Mucosa of descending colon (tissue), 3 donors: Measurements from ENCODE around the gene DNMT3A. TPM values are rescaled to one million over a fixed set of nuclear protein-coding genes. Genes with fewer than 3 reads are reported as not detected.

Source experiments
- ATAC-seq: fragments of 200-7000 bp; cut with Tn5 transposase; one replicate; pipeline ENCODE4 v1.9.1; 2020; ENCODE audit warnings: mild to moderate bottlenecking, moderate library complexity
- DNase-seq, 3 donors: peaks; one replicate each; pipeline ENCODE4 v3.0.0-alpha.2; 2020
- H3K36me3 ChIP-seq: fragments of 200-600 bp; one replicate; pipeline ENCODE4 v1.8.0; 2021; ENCODE audit warnings: low read depth, mild to moderate bottlenecking
- H3K4me1 ChIP-seq: fragments of 200-600 bp; one replicate; pipeline ENCODE4 v1.8.0; 2021; ENCODE audit warnings: low read depth, mild to moderate bottlenecking
- H3K4me3 ChIP-seq: fragments of 200-600 bp; one replicate; pipeline ENCODE4 v1.8.0; 2021; ENCODE audit warnings: mild to moderate bottlenecking
- H3K9me3 ChIP-seq: fragments of 200-600 bp; one replicate; pipeline ENCODE4 v1.8.0; 2021; ENCODE audit warnings: mild to moderate bottlenecking
- intact Hi-C, 2 donors: fragments of 100-400 bp; cut with DNase I in 1 of 2; cut with micrococcal nuclease in 1 of 2; formaldehyde crosslinking; loops; one replicate each; pipeline versions ENCODE4 v1.11.0 to v1.11.1; 2022; cut with DNase I, micrococcal nuclease
- total RNA-seq, 3 donors: library from RNA; stranded (reverse); fragmentation: NEBNext Ultra II Directional in 2 of 3; extraction: Animal tissue kit (Norgen Biotek cat#: 25700) in 2 of 3; gene quantifications; one replicate each; pipeline versions ENCODE4 v1.2.1 to v1.2.4, GENCODE V29; 2021 to 2023
- TF ChIP-seq, protein P1 (sequence below): fragments of 200-600 bp; IDR thresholded peaks from one replicate; pipeline ENCODE4 v1.8.0; 2022; ENCODE audit warnings: antibody characterized with exemption, mild to moderate bottlenecking
- donor health status: DM: no; HTN: no; CAD: no; lungs with moderate emphysema.
- donor health status: DM: no; HTN: no; CAD: no.
- donor health status: DM: no; HTN: yes; CAD: no.

The DNMT3A gene
- total RNA-seq, 3 donors from 2014 or later, result 31.2 to 50.8 (median 33.0) TPM

DNA sequence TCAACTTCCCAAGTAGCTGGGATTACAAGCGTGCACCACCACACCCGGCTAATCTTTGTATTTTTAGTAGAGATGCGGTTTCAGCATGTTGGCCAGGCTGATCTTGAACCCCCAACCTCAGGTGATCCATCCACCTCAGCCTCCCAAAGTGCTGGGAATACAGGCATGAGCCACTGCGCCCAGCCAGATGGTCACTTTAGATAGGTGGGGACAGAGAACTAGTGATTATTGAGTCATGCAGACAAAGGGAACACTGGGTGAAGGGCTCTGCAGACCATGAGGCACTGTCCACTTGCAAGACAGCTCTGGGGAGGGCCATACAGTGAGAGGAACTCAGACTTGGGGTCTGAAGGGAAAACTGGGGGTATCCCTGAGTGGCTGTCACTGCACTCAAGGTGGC lies 114.9 kb downstream of the DNMT3A start:
- Histone ChIP-seq H3K36me3 (no peaks in the 10 kb centered on the region), H3K9me3 (no peaks in the 10 kb centered on the region), H3K4me1 (peaks cover 3% of the 10 kb centered on the region), H3K4me3 (no peak overlapping the region)
- no peak for ATAC-seq
- intact Hi-C loops, result no loop called here
- TF ChIP-seq, protein P1, sequence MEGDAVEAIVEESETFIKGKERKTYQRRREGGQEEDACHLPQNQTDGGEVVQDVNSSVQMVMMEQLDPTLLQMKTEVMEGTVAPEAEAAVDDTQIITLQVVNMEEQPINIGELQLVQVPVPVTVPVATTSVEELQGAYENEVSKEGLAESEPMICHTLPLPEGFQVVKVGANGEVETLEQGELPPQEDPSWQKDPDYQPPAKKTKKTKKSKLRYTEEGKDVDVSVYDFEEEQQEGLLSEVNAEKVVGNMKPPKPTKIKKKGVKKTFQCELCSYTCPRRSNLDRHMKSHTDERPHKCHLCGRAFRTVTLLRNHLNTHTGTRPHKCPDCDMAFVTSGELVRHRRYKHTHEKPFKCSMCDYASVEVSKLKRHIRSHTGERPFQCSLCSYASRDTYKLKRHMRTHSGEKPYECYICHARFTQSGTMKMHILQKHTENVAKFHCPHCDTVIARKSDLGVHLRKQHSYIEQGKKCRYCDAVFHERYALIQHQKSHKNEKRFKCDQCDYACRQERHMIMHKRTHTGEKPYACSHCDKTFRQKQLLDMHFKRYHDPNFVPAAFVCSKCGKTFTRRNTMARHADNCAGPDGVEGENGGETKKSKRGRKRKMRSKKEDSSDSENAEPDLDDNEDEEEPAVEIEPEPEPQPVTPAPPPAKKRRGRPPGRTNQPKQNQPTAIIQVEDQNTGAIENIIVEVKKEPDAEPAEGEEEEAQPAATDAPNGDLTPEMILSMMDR, result no peak
- DNase-seq, result no peak

GRCh38 chr2:25222477-25223121 lies 119.1 kb downstream of the DNMT3A start:
- no peak for ATAC-seq
- TF ChIP-seq, protein P1, result no peak
- intact Hi-C loops, result no loop called here
- Histone ChIP-seq H3K4me1 (no peaks in the 10 kb centered on the region), H3K9me3 (no peaks in the 10 kb centered on the region), H3K36me3 (no peaks in the 10 kb centered on the region), H3K4me3 (no peak overlapping the region)
- peak in 1 of 3 donors; percentile 20 for DNase-seq

DNA sequence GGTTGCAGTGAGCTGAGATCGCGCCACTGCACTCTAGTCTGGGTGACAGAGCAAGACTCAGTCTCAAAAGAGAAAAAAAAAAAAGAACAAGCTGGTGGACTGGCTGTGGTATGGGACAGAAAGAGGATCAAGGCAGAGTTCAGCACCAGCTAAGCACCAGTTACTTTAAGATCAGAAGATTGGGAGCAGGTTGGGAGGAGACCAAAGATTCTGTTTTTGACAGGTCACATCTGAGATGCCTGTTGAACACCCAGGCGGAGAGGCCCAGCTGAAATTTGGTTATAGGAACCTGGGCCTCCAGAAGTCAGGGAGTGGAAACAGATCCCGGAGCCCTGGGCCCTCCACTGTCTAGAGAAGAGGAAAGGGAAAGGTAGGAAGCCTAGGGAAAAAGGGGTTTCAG lies 120.1 kb downstream of the DNMT3A start:
- H3K36me3 ChIP-seq, result no peaks in the 10 kb centered on the region
- ATAC-seq (no peak), DNase-seq (no peak)
- H3K4me1 ChIP-seq, result peaks cover 3% of the 10 kb centered on the region
- H3K4me3 ChIP-seq, result no peak overlapping the region
- intact Hi-C loops, result no loop called here
- H3K9me3 ChIP-seq, result no peaks in the 10 kb centered on the region
- TF ChIP-seq, protein P1, result no peak

DNA sequence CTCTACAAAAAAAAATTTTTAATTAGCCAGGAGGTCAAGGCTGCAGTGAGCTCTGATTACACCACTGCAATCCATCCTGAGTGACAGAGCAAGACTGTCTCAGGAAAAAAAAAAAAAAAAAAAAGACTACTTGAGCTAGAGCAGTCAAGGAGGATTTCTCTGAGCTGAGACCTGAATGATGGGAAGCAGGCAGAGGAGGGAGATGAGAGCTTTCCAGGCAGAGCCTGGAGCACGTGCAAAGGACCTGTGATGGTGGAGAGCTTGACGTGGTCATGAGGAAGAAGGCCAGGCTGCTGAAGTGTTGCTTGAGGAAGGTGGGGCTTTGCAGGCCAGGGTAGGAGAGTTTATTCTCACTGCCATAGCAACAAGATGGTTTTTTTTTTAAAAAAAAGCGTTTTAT lies 121.4 kb downstream of the DNMT3A start:
- H3K4me1 ChIP-seq, result peaks cover 5% of the 10 kb centered on the region
- H3K36me3 ChIP-seq, result no peaks in the 10 kb centered on the region
- TF ChIP-seq, protein P1, result no peak
- ATAC-seq (no peak), DNase-seq (no peak)
- H3K9me3 ChIP-seq, result no peaks in the 10 kb centered on the region
- H3K4me3 ChIP-seq, result no peak overlapping the region
- intact Hi-C loops, result no loop called here

DNA sequence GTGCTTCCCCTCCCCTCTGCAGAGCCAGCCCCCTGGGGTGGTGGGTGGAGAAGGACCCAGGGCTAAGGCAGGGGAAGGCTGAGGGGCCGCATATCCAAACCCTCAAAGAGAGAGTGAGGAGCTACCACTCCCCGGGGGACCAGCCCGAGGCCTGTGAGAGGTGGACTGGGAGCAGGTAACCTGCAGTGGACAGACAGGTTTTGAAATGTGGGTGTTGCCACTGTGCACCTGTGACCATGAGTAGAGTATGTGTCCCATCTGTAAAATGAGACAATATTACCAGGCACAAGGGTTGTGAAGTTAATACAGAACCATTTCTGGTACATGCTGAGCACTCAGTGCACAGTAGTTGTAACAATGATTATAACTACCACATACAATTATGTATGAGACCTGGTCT lies 122.1 kb downstream of the DNMT3A start:
- Histone ChIP-seq H3K9me3 (no peaks in the 10 kb centered on the region), H3K4me3 (no peak overlapping the region), H3K4me1 (peaks cover 5% of the 10 kb centered on the region), H3K36me3 (no peaks in the 10 kb centered on the region)
- intact Hi-C loops, result no loop called here
- TF ChIP-seq, protein P1, result no peak
- no peak for DNase-seq
- no peak for ATAC-seq

DNA sequence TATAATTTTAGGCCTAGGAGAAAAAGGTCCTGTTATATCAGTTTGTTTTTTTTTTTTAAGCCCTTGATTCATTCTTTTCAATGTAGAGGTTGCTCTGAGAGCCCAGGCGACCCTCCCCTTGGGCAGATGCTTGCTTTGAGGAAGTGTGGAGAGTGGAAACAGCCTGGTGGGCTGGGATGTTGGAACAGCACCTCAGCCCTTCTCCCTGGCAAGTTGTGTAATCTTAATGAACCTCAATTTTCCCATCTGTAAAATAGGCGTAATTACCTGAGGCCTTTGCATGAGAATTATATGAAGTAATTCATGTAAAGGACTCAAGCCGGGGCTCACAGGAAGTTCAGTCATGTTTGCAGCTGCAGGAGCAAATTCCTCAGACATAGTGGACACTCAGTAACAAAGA lies 123.6 kb downstream of the DNMT3A start:
- DNase-seq, result peak in 1 of 3 donors; percentile 8
- Histone ChIP-seq H3K4me3 (no peak overlapping the region), H3K4me1 (peaks cover 5% of the 10 kb centered on the region), H3K36me3 (no peaks in the 10 kb centered on the region), H3K9me3 (no peaks in the 10 kb centered on the region)
- intact Hi-C loops, result no loop called here
- TF ChIP-seq, protein P1, result no peak
- no peak for ATAC-seq
